Activated naive CD8-positive, alpha-beta T cell (primary cell): ENCODE data around the gene CEP19.
A peak's percentile ranks its signal among the peaks of the same experiment; 100 is the strongest.

ENCODE experiments used
- H3K27ac Mint-ChIP-seq: one replicate; pipeline ENCODE4 v1.8.0; 2021; ENCODE audit warnings: mixed read lengths
- H3K27me3 Mint-ChIP-seq: one replicate; pipeline ENCODE4 v1.8.0; 2021; ENCODE audit warnings: mixed read lengths
- H3K36me3 Mint-ChIP-seq: one replicate; pipeline ENCODE4 v1.8.0; 2021; ENCODE audit warnings: mixed read lengths
- H3K4me1 Mint-ChIP-seq: one replicate; pipeline ENCODE4 v1.8.0; 2021; ENCODE audit warnings: low read depth, mixed read lengths
- H3K4me3 Mint-ChIP-seq: one replicate; pipeline ENCODE4 v1.8.0; 2021; ENCODE audit warnings: mild to moderate bottlenecking, mixed read lengths
- H3K9me3 Mint-ChIP-seq: one replicate; pipeline ENCODE4 v1.8.0; 2021; ENCODE audit warnings: low read depth, mixed read lengths

The CEP19 gene

DNA sequence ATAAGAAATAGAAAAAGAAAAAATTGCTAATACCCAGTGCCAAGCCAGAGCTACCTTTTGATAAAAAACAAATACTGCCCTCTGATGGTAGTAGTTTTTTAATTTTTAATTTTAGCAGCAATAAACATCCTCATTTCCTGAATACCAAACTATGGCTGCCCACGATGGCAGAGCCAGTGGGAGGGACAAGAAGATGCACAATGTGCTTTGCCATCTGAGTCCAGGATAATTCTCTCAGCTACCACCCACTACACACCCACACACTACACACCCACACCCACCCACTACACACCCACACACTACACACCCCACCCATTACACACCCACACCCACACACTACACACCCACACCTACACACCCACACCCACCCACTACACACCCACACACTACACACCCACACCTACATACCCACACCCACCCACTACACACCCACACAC lies 17.8 kb downstream of the CEP19 start:
- no peaks in the 10 kb centered on the region for H3K27me3 Mint-ChIP-seq
- peak overlapping the region; percentile 58 for H3K27ac Mint-ChIP-seq
- H3K4me3 Mint-ChIP-seq, result no peak overlapping the region
- no peaks in the 10 kb centered on the region for H3K36me3 Mint-ChIP-seq
- H3K9me3 Mint-ChIP-seq, result no peaks in the 10 kb centered on the region
- peaks cover 8% of the 10 kb centered on the region for H3K4me1 Mint-ChIP-seq

- Mint-ChIP-seq H3K4me1 (peaks cover 8% of the 10 kb centered on the region), H3K4me3 (no peak overlapping the region), H3K36me3 (no peaks in the 10 kb centered on the region), H3K9me3 (no peaks in the 10 kb centered on the region), H3K27me3 (no peaks in the 10 kb centered on the region), H3K27ac (no peak overlapping the region)
Observed at GRCh38 chr3:196691386-196691785, 20.7 kb downstream of the CEP19 start.

GRCh38 chr3:196689941-196690660 lies 21.9 kb downstream of the CEP19 start:
- Mint-ChIP-seq H3K27me3 (no peaks in the 10 kb centered on the region), H3K36me3 (no peaks in the 10 kb centered on the region), H3K4me1 (peaks cover 6% of the 10 kb centered on the region), H3K27ac (no peak overlapping the region), H3K4me3 (no peak overlapping the region), H3K9me3 (no peaks in the 10 kb centered on the region)

DNA sequence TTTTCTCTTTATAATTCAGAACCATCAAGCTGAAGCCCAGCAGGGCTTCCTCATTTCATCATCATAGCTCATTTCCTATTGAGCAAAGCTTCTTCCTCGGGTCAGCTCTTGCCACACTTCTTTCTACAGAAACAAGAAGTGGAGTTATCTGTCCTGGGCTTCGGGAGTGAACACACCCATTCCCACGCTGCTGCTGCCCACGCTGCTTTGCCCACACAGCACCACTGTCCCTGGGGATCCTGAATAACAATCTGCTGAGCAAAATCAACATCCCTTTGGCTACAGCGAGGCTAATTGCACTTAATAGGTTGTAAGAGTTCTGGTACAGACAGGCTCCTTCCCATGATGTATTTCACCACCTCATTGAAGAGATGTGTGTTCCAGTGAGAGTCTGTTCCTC lies 23.7 kb downstream of the CEP19 start:
- Mint-ChIP-seq H3K4me3 (no peak overlapping the region), H3K4me1 (peaks cover 14% of the 10 kb centered on the region), H3K9me3 (no peaks in the 10 kb centered on the region), H3K27me3 (no peaks in the 10 kb centered on the region), H3K36me3 (no peaks in the 10 kb centered on the region), H3K27ac (no peak overlapping the region)

DNA sequence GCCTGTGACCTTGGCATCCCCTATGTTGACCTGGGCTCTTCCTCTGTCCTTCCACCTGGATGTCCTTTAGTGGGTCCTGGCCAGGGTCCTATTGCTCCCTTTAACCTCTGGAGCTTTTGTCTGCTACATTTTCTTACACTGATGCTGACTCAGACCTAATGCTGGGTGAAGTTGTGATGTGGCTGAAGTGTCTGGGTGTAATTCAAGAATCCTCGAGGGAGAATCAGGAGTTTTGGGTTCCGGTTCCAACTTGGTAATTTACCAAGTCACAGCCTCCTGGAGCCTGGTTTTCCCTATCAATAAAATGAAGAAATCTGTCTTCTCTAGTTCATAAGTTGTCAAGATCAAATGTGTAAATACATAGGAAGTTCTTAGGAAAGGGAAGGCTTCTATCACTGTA lies 25.6 kb downstream of the CEP19 start:
- no peaks in the 10 kb centered on the region for H3K9me3 Mint-ChIP-seq
- H3K27me3 Mint-ChIP-seq, result no peaks in the 10 kb centered on the region
- H3K27ac Mint-ChIP-seq, result no peak overlapping the region
- no peaks in the 10 kb centered on the region for H3K36me3 Mint-ChIP-seq
- H3K4me3 Mint-ChIP-seq, result no peak overlapping the region
- peaks cover 12% of the 10 kb centered on the region for H3K4me1 Mint-ChIP-seq

DNA sequence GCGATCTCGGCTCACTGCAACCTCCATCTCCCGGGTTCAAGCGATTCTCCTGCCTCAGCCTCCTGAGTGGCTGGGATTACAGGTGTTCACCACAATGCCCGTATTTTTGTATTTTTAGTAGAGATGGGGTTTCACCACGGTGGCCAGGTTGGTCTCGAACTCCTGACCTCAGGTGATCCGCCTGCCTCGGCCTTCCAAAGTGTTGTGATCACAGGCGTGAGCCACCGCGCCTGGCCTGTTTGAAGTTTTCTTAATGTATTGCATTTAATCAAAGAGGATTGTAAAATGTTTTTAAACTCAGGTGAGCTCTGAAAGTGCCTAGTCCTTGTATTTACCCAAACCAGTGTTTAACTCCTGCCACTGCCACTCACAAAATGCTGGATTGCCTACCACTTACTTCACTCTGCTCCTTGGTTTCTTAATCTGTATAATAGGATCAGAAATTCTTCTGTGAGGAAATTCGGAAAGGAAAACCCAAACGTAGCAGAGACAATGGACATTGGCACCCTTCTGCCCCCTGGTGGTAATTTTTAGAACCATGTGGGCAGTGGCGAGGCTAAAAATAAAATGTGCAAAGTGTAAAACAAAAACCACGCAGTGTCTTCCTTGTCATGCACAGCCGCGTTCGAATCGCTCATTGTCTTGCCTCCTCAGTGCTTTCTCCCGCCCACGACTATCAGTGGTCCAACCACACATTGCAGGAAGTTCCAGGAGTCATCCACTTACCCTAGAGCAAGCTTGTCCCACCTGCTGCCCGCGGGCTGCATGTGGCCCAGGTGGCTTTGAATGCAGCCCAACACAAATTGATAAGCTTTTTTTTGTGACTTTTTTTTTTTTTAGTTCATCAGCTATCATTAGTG lies 27.3 kb downstream of the CEP19 start:
- Mint-ChIP-seq H3K4me1 (peaks cover 12% of the 10 kb centered on the region), H3K9me3 (no peaks in the 10 kb centered on the region), H3K36me3 (no peaks in the 10 kb centered on the region), H3K27me3 (no peaks in the 10 kb centered on the region), H3K4me3 (peak overlapping the region; percentile 63), H3K27ac (peak overlapping the region; percentile 28)

DNA sequence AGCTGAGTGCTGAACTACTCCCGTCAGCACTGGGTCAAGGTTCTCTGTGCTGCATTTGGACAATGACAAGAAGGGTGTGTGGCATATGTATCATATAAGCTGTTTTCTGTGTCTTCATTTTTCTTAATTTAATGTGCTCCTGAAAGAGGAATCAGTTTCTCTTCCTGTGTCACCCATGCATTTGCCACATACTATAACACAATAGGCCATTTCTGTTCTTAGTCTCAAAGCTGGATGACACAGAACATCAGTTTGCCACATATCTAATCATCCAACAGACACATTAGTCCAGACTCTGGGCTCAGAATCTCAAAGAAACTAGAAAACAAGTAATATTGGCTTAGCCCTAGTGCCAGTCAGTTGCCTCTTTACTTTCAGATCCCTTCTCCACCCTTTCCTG lies 34.1 kb downstream of the CEP19 start:
- Mint-ChIP-seq H3K4me3 (no peak overlapping the region), H3K27me3 (no peaks in the 10 kb centered on the region), H3K27ac (no peak overlapping the region), H3K4me1 (peaks cover 3% of the 10 kb centered on the region), H3K9me3 (no peaks in the 10 kb centered on the region), H3K36me3 (no peaks in the 10 kb centered on the region)

GRCh38 chr3:196677353-196677752 lies 34.7 kb downstream of the CEP19 start:
- Mint-ChIP-seq H3K9me3 (no peaks in the 10 kb centered on the region), H3K27me3 (no peaks in the 10 kb centered on the region), H3K4me3 (no peak overlapping the region), H3K36me3 (no peaks in the 10 kb centered on the region), H3K27ac (no peak overlapping the region), H3K4me1 (peaks cover 3% of the 10 kb centered on the region)

- H3K27ac Mint-ChIP-seq, result no peak overlapping the region
- H3K4me3 Mint-ChIP-seq, result no peak overlapping the region
- no peaks in the 10 kb centered on the region for H3K27me3 Mint-ChIP-seq
- no peaks in the 10 kb centered on the region for H3K36me3 Mint-ChIP-seq
- no peaks in the 10 kb centered on the region for H3K9me3 Mint-ChIP-seq
- peaks cover 17% of the 10 kb centered on the region for H3K4me1 Mint-ChIP-seq
Observed at GRCh38 chr3:196673632-196674031, 38.4 kb downstream of the CEP19 start.

DNA sequence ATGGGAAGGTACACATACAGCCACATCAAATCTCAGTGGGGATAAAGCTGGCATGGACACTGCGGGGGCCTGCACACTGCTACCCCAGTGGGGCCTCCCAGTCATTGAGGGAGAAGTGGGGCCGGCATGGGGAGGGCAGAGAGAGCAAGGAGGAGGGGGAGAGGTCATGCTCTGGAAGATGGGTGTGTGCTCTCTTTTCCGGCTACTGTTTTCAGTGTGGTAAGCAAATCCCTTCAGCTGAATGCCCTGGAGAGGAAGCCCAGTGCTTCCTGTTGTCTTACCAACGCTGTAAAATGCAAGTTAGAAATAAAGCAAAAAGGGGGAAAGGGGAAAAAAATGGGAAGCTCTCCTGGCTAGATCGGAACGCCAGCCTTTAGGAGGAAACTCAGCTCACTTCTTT lies 41.7 kb downstream of the CEP19 start:
- no peaks in the 10 kb centered on the region for H3K27me3 Mint-ChIP-seq
- no peaks in the 10 kb centered on the region for H3K9me3 Mint-ChIP-seq
- H3K4me1 Mint-ChIP-seq, result peaks cover 14% of the 10 kb centered on the region
- H3K27ac Mint-ChIP-seq, result no peak overlapping the region
- H3K4me3 Mint-ChIP-seq, result peak overlapping the region; percentile 15
- no peaks in the 10 kb centered on the region for H3K36me3 Mint-ChIP-seq

GRCh38 chr3:196667056-196667825 lies 44.8 kb downstream of the CEP19 start:
- Mint-ChIP-seq H3K9me3 (no peaks in the 10 kb centered on the region), H3K4me3 (no peak overlapping the region), H3K4me1 (peaks cover 14% of the 10 kb centered on the region)

DNA sequence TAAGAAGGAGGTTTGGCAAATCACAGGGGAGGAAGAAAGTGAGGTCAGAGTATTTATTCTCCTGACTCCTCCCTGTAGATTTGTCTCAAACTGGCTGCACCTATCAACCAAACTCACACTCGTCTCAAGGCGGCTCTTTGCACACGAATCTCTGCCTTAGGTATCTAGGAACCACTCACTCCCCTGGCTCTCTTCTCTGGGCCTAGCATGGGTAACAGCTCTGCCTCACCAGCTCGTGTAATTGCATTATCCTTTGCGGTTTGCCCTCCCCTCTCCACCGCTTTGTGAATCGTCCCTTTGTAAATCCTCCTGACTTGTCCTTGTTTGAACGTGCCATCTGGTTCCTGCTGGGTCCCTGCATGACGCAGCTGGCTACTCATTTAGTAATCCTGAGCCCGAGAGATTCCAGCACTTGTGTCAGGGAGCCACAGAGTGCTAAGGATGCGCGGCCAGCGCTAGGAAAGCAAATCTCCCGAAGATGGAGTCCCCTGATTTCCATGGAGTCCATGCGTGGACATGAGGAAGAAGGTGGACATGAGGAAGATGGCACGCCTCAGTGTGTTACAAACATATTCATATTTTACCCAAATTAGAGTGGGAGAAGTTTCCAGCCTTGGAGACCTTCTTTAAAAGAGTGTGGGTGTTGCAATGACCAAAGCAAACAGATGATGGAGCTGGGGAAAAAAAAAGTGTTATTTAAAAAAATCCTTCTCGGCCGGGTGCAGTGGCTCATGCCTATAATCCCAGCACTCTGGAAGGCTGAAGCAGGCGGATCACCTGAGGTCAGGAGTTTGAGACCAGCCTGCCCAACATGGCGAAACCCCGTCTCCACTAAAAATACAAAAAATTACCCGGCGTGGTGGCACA lies 45.8 kb downstream of the CEP19 start:
- Mint-ChIP-seq H3K9me3 (no peaks in the 10 kb centered on the region), H3K27ac (no peak overlapping the region), H3K36me3 (no peaks in the 10 kb centered on the region), H3K4me3 (no peak overlapping the region), H3K4me1 (peaks cover 10% of the 10 kb centered on the region), H3K27me3 (no peaks in the 10 kb centered on the region)

More at GRCh38 chr3:196667056-196667825, 44.8 kb downstream of the CEP19 start:
- Mint-ChIP-seq H3K27ac (no peak overlapping the region), H3K27me3 (no peaks in the 10 kb centered on the region), H3K36me3 (no peaks in the 10 kb centered on the region)

- Mint-ChIP-seq H3K4me1 (no peaks in the 10 kb centered on the region), H3K27me3 (no peaks in the 10 kb centered on the region), H3K4me3 (no peak overlapping the region), H3K36me3 (no peaks in the 10 kb centered on the region), H3K27ac (no peak overlapping the region), H3K9me3 (no peaks in the 10 kb centered on the region)
Observed at GRCh38 chr3:196662711-196663571, 49.1 kb downstream of the CEP19 start.
